Panc1 (cell line): Measurements from ENCODE around the gene RGS13. TPM values are rescaled to one million over a fixed set of nuclear protein-coding genes. Genes with fewer than 3 reads are reported as not detected.

ENCODE experiments used
- ATAC-seq: fragments of 200-7000 bp; cut with Tn5 transposase; 2 replicates; pipeline ENCODE4 v1.9.1; 2020; ENCODE audit warnings: mild to moderate bottlenecking, moderate library complexity
- BruUV-seq: library from RNA; stranded (reverse); fragments of 400-500 nt; replicated peaks from 2 replicates; lab custom pipeline; 2021; lab: Mats Ljungman, UMichigan
- CTCF ChIA-PET: fragments of 300-600 bp; sonication (Branson Sonifier 250); formaldehyde crosslinking; loops from one replicate; lab custom pipeline; 2022; ENCODE audit warnings: antibody characterized with exemption; lab: Charles Lee
- POLR2A ChIA-PET: fragments of 300-600 bp; sonication (Branson Sonifier 250); formaldehyde crosslinking; loops from one replicate; lab custom pipeline; 2022; ENCODE audit warnings: antibody characterized with exemption; lab: Charles Lee
- DNase-seq: peaks from one replicate; pipeline ENCODE4 v3.0.0-alpha.2; 2010; ENCODE audit warnings: low read depth, low spot score
- H3K27ac ChIP-seq: 2 replicates; pipeline ENCODE4 v1.5.1; 2011; ENCODE audit warnings: mild to moderate bottlenecking, low read length, inconsistent platforms
- H3K27me3 ChIP-seq: fragments of 200-500 bp; sonication (Bioruptor generic); 2 replicates; pipeline ENCODE4 v1.6.0; 2014; ENCODE audit warnings: low read length, inconsistent platforms; ENCODE audit not compliant: control insufficient read depth, insufficient read depth
- H3K36me3 ChIP-seq: fragments of 200-500 bp; sonication (Bioruptor generic); 2 replicates; pipeline ENCODE4 v1.5.1; 2014; ENCODE audit warnings: inconsistent platforms, mild to moderate bottlenecking, low read length, moderate library complexity; ENCODE audit not compliant: control insufficient read depth, insufficient read depth
- H3K4me1 ChIP-seq: 2 replicates; pipeline ENCODE4 v1.5.1; 2011; ENCODE audit warnings: inconsistent platforms, mild to moderate bottlenecking, low read length, moderate library complexity; ENCODE audit not compliant: control insufficient read depth, insufficient read depth
- H3K4me3 ChIP-seq, 2 experiments: 2 replicates each; pipeline ENCODE4 v1.5.1; 2011 to 2012; ENCODE audit warnings: low read depth in 2 of 2, low read length in 2 of 2, mild to moderate bottlenecking in 2 of 2, inconsistent platforms in 1 of 2, moderate library complexity in 1 of 2
- H3K9me3 ChIP-seq: fragments of 200-500 bp; sonication (Bioruptor generic); 2 replicates; pipeline ENCODE4 v1.5.1; 2014; ENCODE audit warnings: low read depth, mild to moderate bottlenecking, inconsistent platforms, low read length, moderate library complexity; ENCODE audit not compliant: control insufficient read depth, insufficient read depth
- POLR2AphosphoS5 ChIP-seq: IDR thresholded peaks from 2 replicates; pipeline ENCODE4 v1.6.1; 2012; ENCODE audit warnings: mild to moderate bottlenecking, low read depth, low read length, moderate library complexity
- SIN3A ChIP-seq: IDR thresholded peaks from 2 replicates; pipeline ENCODE4 v1.6.1; 2012; ENCODE audit warnings: low read depth, mild to moderate bottlenecking, low read length, moderate library complexity, borderline replicate concordance; ENCODE audit not compliant: insufficient read depth
- TCF7L2 ChIP-seq: IDR thresholded peaks from 2 replicates; pipeline ENCODE4 v1.6.1; 2011; ENCODE audit warnings: mild to moderate bottlenecking, low read depth, low read length, inconsistent platforms
- in situ Hi-C: cut with HindIII; loops from 2 replicates; pipeline ENCODE4 v1.10.0; 2016; ENCODE audit warnings: low sequenced_read_pairs, low pct_unique_long_range_greater_than_20kb
- intact Hi-C: fragments of 100-400 bp; cut with micrococcal nuclease; formaldehyde crosslinking; loops from one replicate; pipeline ENCODE4 v1.10.0; 2022; ENCODE audit not compliant: unreplicated experiment
- total RNA-seq: library from RNA; stranded (reverse); gene quantifications from one replicate; pipeline ENCODE4 v1.2.1, GENCODE V29; 2021; ENCODE audit not compliant: unreplicated experiment
- TF ChIP-seq, protein P1 (sequence below): fragments of 450-650 bp; IDR thresholded peaks from 2 replicates; pipeline ENCODE4 v1.5.1; 2017; ENCODE audit warnings: mild to moderate bottlenecking
- TF ChIP-seq, protein P2 (sequence below), 2 experiments: IDR thresholded peaks; 2 replicates each; pipeline ENCODE4 v1.6.1; 2011 to 2012; ENCODE audit warnings: low read depth in 2 of 2, control low read depth in 1 of 2, low read length in 1 of 2, mild to moderate bottlenecking in 1 of 2, moderate library complexity in 1 of 2; ENCODE audit not compliant: insufficient read depth in 1 of 2

Gene RGS13
- total RNA-seq, 1 experiment from 2014 or later: not detected

DNA sequence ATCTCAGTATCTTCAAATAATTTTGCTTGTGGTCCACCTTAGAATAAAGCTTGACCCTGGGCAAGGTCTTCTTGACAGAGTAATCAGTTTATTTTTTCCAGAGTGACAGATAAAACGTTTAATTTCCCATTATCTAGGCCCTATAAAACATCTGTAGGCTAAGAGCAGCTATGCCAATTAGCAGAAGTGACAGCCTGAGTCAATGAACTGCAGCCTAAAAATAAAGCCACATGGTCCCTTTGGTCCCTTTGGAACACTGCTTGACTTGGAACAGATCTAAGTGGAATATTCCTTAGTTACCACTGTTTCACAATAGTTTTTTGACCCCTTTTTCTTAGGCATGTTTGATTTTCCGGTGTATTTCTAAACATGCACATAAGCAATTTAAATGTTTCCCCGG is 6.3 kb upstream of the RGS13 start:
- DNase-seq: no peak
- Histone ChIP-seq H3K9me3 (no peaks in the 10 kb centered on the region), H3K27ac (no peak overlapping the region), H3K36me3 (no peaks in the 10 kb centered on the region), H3K4me3 (no peak overlapping the region), H3K27me3 (no peaks in the 10 kb centered on the region), H3K4me1 (no peaks in the 10 kb centered on the region; the same call in 1 of the 2 replicates)
- in situ Hi-C loops: no loop called here
- intact Hi-C loops: no loop called here
- TF ChIP-seq, protein P1, sequence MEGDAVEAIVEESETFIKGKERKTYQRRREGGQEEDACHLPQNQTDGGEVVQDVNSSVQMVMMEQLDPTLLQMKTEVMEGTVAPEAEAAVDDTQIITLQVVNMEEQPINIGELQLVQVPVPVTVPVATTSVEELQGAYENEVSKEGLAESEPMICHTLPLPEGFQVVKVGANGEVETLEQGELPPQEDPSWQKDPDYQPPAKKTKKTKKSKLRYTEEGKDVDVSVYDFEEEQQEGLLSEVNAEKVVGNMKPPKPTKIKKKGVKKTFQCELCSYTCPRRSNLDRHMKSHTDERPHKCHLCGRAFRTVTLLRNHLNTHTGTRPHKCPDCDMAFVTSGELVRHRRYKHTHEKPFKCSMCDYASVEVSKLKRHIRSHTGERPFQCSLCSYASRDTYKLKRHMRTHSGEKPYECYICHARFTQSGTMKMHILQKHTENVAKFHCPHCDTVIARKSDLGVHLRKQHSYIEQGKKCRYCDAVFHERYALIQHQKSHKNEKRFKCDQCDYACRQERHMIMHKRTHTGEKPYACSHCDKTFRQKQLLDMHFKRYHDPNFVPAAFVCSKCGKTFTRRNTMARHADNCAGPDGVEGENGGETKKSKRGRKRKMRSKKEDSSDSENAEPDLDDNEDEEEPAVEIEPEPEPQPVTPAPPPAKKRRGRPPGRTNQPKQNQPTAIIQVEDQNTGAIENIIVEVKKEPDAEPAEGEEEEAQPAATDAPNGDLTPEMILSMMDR: no peak
- TF ChIP-seq, protein P2, sequence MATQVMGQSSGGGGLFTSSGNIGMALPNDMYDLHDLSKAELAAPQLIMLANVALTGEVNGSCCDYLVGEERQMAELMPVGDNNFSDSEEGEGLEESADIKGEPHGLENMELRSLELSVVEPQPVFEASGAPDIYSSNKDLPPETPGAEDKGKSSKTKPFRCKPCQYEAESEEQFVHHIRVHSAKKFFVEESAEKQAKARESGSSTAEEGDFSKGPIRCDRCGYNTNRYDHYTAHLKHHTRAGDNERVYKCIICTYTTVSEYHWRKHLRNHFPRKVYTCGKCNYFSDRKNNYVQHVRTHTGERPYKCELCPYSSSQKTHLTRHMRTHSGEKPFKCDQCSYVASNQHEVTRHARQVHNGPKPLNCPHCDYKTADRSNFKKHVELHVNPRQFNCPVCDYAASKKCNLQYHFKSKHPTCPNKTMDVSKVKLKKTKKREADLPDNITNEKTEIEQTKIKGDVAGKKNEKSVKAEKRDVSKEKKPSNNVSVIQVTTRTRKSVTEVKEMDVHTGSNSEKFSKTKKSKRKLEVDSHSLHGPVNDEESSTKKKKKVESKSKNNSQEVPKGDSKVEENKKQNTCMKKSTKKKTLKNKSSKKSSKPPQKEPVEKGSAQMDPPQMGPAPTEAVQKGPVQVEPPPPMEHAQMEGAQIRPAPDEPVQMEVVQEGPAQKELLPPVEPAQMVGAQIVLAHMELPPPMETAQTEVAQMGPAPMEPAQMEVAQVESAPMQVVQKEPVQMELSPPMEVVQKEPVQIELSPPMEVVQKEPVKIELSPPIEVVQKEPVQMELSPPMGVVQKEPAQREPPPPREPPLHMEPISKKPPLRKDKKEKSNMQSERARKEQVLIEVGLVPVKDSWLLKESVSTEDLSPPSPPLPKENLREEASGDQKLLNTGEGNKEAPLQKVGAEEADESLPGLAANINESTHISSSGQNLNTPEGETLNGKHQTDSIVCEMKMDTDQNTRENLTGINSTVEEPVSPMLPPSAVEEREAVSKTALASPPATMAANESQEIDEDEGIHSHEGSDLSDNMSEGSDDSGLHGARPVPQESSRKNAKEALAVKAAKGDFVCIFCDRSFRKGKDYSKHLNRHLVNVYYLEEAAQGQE (IDR thresholded peaks at IDR 0.05; ENCODE audit: insufficient read depth in 1 of 2, low read depth in 2 of 2, low read length in 1 of 2): no peak
- TF ChIP-seq POLR2AphosphoS5: no peak
- TF ChIP-seq TCF7L2: no peak
- TF ChIP-seq SIN3A: no peak
- no TSS peak for BruUV-seq
- ChIA-PET CTCF (interaction anchor here (0.6 kb wide), 1 partner anchor 396 kb away, joined by 3 read pairs; no protein-coding TSS in a partner anchor), POLR2A (no interaction called here)
- ATAC-seq: no peak

DNA sequence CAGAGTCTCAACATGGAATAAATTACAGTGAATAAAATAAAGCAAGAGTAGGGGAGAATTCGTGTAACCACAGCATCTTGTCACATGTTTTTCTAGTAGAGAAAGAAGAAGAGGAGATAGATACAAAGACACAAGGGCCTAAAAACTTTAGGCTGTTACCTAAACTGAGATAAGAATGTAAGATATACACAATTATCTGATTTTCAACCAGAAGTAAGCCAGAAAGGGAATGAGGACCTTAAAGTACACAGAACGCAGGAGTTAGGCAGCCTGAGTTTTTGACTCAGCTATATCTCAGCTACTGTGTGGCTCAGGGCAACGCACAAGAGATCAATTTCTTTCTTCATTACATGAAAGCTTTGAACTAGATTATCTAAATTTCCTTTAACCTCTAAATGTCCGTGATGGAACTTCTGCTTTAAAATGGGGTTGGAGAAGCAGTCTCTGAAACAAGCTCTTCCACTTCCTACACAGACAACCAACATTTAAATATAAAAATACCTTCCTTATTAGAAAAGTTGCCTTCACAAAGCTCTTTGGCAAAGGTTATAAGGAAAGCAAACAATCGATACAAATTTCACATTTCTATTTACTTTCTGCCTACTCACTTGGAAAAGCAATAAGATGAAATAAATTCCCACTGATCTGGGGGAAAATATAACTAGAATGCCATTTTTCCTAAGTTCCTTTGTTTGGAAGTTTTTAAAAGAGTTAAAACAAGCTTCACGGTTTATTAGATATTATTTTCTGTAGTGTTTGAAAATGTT is 5.2 kb upstream of the RGS13 start:
- no peaks in the 10 kb centered on the region; the same call in 1 of the 2 replicates for H3K4me1 ChIP-seq
- intact Hi-C loops (no loop called here), in situ Hi-C loops (no loop called here)
- H3K27me3 ChIP-seq: no peaks in the 10 kb centered on the region
- no peak overlapping the region for H3K4me3 ChIP-seq
- ATAC-seq (no peak), DNase-seq (no peak)
- H3K36me3 ChIP-seq: no peaks in the 10 kb centered on the region
- TF ChIP-seq, protein P2 (IDR thresholded peaks at IDR 0.05; ENCODE audit: insufficient read depth in 1 of 2, low read depth in 2 of 2, low read length in 1 of 2): no peak
- TF ChIP-seq, protein P1: no peak
- TF ChIP-seq SIN3A (no peak), TCF7L2 (no peak), POLR2AphosphoS5 (no peak)
- BruUV-seq: no TSS peak
- no peaks in the 10 kb centered on the region for H3K9me3 ChIP-seq
- H3K27ac ChIP-seq: no peak overlapping the region
- ChIA-PET POLR2A (no interaction called here), CTCF (no interaction called here)
